Fibroblast of mammary gland (primary cell): ENCODE measurements around the gene RDM1.
"Not testable (repeated sequence)": the region's sequence is repeated elsewhere in the genome, so short reads cannot be mapped to it uniquely, and the experiment has no call there.

ENCODE experiments used
- DNase-seq: peaks from one replicate; pipeline ENCODE4 v3.0.0-alpha.2; 2010; ENCODE audit warnings: low read depth
- H3K4me3 ChIP-seq: 2 replicates; pipeline ENCODE4 v1.5.1; 2011; ENCODE audit warnings: low read depth, mild to moderate bottlenecking, low read length, moderate library complexity; ENCODE audit not compliant: control insufficient read depth
- TF ChIP-seq, protein P1 (sequence below): conservative IDR thresholded peaks from 2 replicates; pipeline ENCODE4 v1.5.1; 2011; ENCODE audit warnings: low read depth, low read length, inconsistent platforms; ENCODE audit not compliant: control insufficient read depth, insufficient read depth

The RDM1 gene

DNA sequence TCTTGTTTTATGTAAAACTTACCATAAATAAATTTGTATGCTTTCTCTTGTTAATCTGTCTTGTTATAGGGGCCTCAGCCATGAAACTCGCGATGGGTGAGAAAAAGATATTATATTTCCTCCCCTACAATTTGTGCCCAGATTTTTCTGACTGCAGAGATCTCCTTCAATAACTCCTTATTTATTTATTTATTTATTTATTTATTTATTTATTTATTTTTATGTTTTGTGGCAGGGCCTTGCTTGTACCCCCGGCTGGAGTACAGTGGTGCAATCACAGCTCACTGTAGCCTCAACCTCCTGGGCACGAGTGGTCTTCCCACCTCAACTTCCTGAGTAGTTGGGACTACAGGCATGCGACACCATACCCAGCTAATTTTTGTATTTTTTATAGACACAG, 27.1 kb downstream of the RDM1 start:
- no peak overlapping the region for H3K4me3 ChIP-seq
- TF ChIP-seq, protein P1, sequence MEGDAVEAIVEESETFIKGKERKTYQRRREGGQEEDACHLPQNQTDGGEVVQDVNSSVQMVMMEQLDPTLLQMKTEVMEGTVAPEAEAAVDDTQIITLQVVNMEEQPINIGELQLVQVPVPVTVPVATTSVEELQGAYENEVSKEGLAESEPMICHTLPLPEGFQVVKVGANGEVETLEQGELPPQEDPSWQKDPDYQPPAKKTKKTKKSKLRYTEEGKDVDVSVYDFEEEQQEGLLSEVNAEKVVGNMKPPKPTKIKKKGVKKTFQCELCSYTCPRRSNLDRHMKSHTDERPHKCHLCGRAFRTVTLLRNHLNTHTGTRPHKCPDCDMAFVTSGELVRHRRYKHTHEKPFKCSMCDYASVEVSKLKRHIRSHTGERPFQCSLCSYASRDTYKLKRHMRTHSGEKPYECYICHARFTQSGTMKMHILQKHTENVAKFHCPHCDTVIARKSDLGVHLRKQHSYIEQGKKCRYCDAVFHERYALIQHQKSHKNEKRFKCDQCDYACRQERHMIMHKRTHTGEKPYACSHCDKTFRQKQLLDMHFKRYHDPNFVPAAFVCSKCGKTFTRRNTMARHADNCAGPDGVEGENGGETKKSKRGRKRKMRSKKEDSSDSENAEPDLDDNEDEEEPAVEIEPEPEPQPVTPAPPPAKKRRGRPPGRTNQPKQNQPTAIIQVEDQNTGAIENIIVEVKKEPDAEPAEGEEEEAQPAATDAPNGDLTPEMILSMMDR, result no peak
- DNase-seq, result no peak

DNA sequence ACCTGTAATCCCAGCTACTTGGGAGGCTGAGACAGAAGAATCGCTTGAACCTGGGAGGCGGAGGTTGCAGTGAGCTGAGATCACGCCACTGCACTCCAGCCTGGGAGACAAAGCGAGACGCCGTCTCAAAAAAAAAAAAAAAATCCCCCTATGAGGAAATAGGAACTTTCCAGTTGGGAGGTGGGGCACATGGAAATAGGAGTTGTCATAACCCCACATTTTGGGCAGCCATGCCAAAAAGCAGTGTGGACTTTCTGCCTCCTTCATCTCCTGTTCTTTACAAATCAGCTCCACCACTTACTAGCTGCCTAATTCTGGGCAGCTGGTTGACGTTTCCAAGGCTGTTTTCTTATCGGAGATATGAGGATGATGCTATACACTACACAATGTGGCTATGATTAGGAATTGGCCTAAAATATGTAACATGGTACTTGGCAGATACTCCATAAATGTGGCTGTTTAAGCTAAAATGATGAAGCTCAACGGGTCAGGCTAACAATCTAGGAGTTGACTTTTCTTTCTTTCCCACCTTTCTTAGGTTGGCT, 28.9 kb downstream of the RDM1 start:
- TF ChIP-seq, protein P1, result no peak
- H3K4me3 ChIP-seq, result no peak overlapping the region
- no peak for DNase-seq

DNA sequence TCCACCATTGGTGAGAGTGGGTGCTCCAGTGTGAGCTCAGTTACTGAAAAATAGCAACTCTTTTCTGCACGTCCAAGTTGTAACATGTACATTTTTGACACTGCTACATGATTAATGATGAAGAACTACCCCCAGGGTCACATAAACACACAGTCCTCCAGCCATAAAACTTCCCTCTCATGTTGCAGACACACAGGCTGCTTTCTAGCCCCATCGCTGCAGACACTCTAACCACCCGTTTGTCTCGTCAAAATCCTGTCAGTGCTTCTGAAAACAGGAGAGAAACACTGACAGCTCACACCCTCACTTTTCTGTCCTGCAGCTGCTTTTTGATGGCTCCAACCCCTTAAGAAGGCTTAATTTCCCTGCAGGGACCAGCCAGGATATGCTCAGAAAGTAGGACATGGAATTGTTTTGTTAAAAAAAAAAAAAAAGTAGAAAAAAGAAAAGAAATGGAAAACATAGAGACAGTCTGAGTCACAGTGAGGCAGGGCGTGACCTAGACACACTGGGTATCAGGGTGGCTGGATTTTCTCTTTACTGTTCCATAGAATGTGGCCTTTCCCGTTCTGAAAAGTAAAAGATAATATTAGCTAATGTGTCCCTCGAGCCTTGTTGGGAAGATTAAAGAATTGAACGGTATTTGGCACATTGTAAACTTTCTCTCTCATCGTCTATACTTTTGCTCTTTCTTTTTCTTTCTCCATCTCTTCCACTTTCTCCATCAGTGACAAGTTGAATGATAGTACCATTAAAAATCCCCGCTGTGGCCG, 29.7 kb downstream of the RDM1 start:
- no peak for DNase-seq
- TF ChIP-seq, protein P1, result no peak
- H3K4me3 ChIP-seq, result no peak overlapping the region

GRCh38 chr17:35900280-35900679, 30.3 kb downstream of the RDM1 start:
- TF ChIP-seq, protein P1, result no peak
- no peak overlapping the region for H3K4me3 ChIP-seq
- no peak for DNase-seq

- TF ChIP-seq, protein P1, result no peak
- DNase-seq, result no peak
- no peak overlapping the region for H3K4me3 ChIP-seq
Observed at GRCh38 chr17:35898283-35899070, 32.1 kb downstream of the RDM1 start.

- DNase-seq, H3K4me3 ChIP-seq: not testable (repeated sequence)
Observed at GRCh38 chr17:35897772-35898171, 32.8 kb downstream of the RDM1 start.
